SK-N-SH (cell line): ENCODE data around the gene SHISA5.

Experiments
- CTCF ChIP-seq: fragments of 200-600 bp; sonication (generic); IDR thresholded peaks from 2 replicates; pipeline ENCODE4 v1.6.1; 2017; ENCODE audit warnings: antibody characterized with exemption, mild to moderate bottlenecking, moderate library complexity
- ELF1 ChIP-seq: IDR thresholded peaks from 2 replicates; pipeline ENCODE4 v1.4.0; 2012
- EP300 ChIP-seq, 2 experiments: IDR thresholded peaks; 2 replicates each; pipeline versions ENCODE4 v1.4.0 to v1.6.1; 2012; ENCODE audit warnings: borderline replicate concordance in 1 of 2, low read depth in 1 of 2, low read length in 1 of 2
- FOXM1 ChIP-seq: IDR thresholded peaks from 2 replicates; pipeline ENCODE4 v1.4.0; 2012; ENCODE audit warnings: low read depth, mild to moderate bottlenecking
- JUND ChIP-seq: IDR thresholded peaks from 2 replicates; pipeline ENCODE4 v1.4.0; 2012
- MXI1 ChIP-seq: IDR thresholded peaks from 2 replicates; pipeline ENCODE4 v1.6.1; 2012; ENCODE audit warnings: mild to moderate bottlenecking, low read depth, low read length, improper control_type of control experiment
- NFIC ChIP-seq: IDR thresholded peaks from 2 replicates; pipeline ENCODE4 v1.4.0; 2012; ENCODE audit warnings: borderline replicate concordance
- RCOR1 ChIP-seq: fragments of 150-350 bp; IDR thresholded peaks from 2 replicates; pipeline ENCODE4 v1.6.1; 2017; ENCODE audit warnings: antibody characterized with exemption, low read length
- REST ChIP-seq: IDR thresholded peaks from 2 replicates; pipeline ENCODE4 v1.6.1; 2012; ENCODE audit warnings: mild to moderate bottlenecking, low read depth, low read length, moderate library complexity
- RFX5 ChIP-seq: IDR thresholded peaks from 2 replicates; pipeline ENCODE4 v1.6.1; 2012; ENCODE audit warnings: mild to moderate bottlenecking, improper control_type of control experiment, low read length
- SMC3 ChIP-seq: IDR thresholded peaks from 2 replicates; pipeline ENCODE4 v1.6.1; 2012; ENCODE audit warnings: low read depth, low read length, improper control_type of control experiment
- USF1 ChIP-seq: IDR thresholded peaks from 2 replicates; pipeline ENCODE4 v1.4.0; 2012; ENCODE audit warnings: low read depth, borderline replicate concordance
- ZBTB33 ChIP-seq: IDR thresholded peaks from 2 replicates; pipeline ENCODE4 v1.4.0; 2012; ENCODE audit warnings: low read depth, borderline replicate concordance

GRCh38 chr3:48436855-48437254, 67.1 kb downstream of the SHISA5 start:
- TF ChIP-seq ZBTB33 (no peak), JUND (no peak), RFX5 (no peak), EP300 (IDR thresholded peaks at IDR 0.05; ENCODE audit: borderline replicate concordance in 1 of 2, low read depth in 1 of 2, low read length in 1 of 2) (no peak), CTCF (no peak), USF1 (no peak), NFIC (no peak), MXI1 (no peak), RCOR1 (no peak), REST (no peak), ELF1 (no peak), FOXM1 (no peak), SMC3 (no peak)
